ENCODE results near the gene MRTFB.

- TF ChIP-seq CTCF (IDR thresholded peaks at IDR 0.05; ENCODE audit: insufficient read depth, low read length) (no peak), GABPA (IDR thresholded peaks at IDR 0.05; ENCODE audit: low read depth) (no peak), REST (IDR thresholded peaks at IDR 0.05; ENCODE audit: insufficient replicate concordance, low read depth) (no peak), POLR2AphosphoS5 (IDR thresholded peaks at IDR 0.05; ENCODE audit: low read depth) (no peak), SPI1 (IDR thresholded peaks at IDR 0.05; ENCODE audit: borderline replicate concordance, low read depth) (no peak)
Measured at GRCh38 chr16:14105760-14106375, 34.7 kb downstream of the MRTFB start.

All from HL-60 (cell line).